Erythroblast (primary cell): ENCODE data around the gene CACNA1B.
"Not testable (repeated sequence)": the region's sequence is repeated elsewhere in the genome, so short reads cannot be mapped to it uniquely, and the experiment has no call there.

Source experiments
- GATA1 ChIP-seq: IDR thresholded peaks from 2 replicates; pipeline ENCODE4 v1.6.1; 2011; ENCODE audit warnings: low read depth, mild to moderate bottlenecking, control low read depth, low read length, moderate library complexity
- POLR2A ChIP-seq: IDR thresholded peaks from 2 replicates; pipeline ENCODE4 v1.6.1; 2011; ENCODE audit warnings: mild to moderate bottlenecking, low read length

DNA sequence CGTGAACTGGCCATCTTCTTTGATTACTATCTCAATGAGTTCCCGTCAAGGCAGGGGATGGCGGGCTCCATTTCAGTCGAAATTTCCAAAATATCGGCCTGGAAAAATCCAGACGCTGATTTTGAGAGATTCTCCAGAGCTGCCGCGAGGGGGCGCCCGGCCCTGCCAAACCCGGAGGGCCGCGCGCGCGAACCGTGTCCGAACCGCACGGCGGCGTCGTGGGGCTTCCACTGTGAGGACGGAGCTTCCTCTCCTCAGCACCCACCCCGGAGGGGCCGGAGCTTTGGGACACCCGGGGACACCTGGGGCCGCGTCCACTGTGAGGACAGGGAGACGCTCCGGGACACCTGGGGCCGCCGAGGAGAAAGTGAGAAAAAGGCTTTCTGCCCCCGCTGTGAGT lies 270.0 kb downstream of the CACNA1B start:
- TF ChIP-seq POLR2A, GATA1: not testable (repeated sequence)
